Activated B cell treated with CpG ODN at 0.5 μM for 24 hours (primary cell): ENCODE measurements around the gene PTPN2. TPM values are rescaled to one million over a fixed set of nuclear protein-coding genes. Genes with fewer than 3 reads are reported as not detected.

Source experiments
- ATAC-seq: fragments of 200-7000 bp; cut with Tn5 transposase; one replicate; pipeline ENCODE4 v1.10.0; 2021; ENCODE audit warnings: low read depth, mild to moderate bottlenecking, moderate library complexity
- CTCF ChIA-PET: fragments of 350-600 bp; sonication (Branson Sonifier 250); formaldehyde crosslinking; loops from one replicate; lab custom pipeline; 2021; ENCODE audit warnings: antibody characterized with exemption; lab: Charles Lee
- POLR2A ChIA-PET: fragments of 350-600 bp; sonication (Branson Sonifier 250); formaldehyde crosslinking; loops from one replicate; lab custom pipeline; 2021; ENCODE audit warnings: antibody characterized with exemption; lab: Charles Lee
- DNase-seq: peaks from one replicate; pipeline ENCODE4 v3.0.0; 2022
- H3K27ac Mint-ChIP-seq: one replicate; pipeline ENCODE4 v1.8.0; 2020; ENCODE audit warnings: mixed read lengths
- H3K27me3 Mint-ChIP-seq: one replicate; pipeline ENCODE4 v1.8.0; 2021; ENCODE audit warnings: mixed read lengths
- H3K36me3 Mint-ChIP-seq: one replicate; pipeline ENCODE4 v1.8.0; 2021; ENCODE audit warnings: low read depth, mixed read lengths
- H3K4me1 Mint-ChIP-seq: one replicate; pipeline ENCODE4 v1.8.0; 2021; ENCODE audit warnings: mixed read lengths
- H3K4me3 Mint-ChIP-seq: one replicate; pipeline ENCODE4 v1.8.0; 2020; ENCODE audit warnings: mild to moderate bottlenecking, mixed read lengths
- H3K9me3 Mint-ChIP-seq: one replicate; pipeline ENCODE4 v1.8.0; 2020; ENCODE audit warnings: mixed read lengths
- intact Hi-C: fragments of 100-400 bp; cut with micrococcal nuclease; formaldehyde crosslinking; loops from one replicate; pipeline ENCODE4 v1.15.1; 2024
- total RNA-seq: library from RNA; stranded (reverse); gene quantifications from 2 replicates; pipeline ENCODE4 v1.2.3, GENCODE V29; 2022
- TF ChIP-seq, protein P1 (sequence below): fragments of 200-600 bp; IDR thresholded peaks from one replicate; pipeline ENCODE4 v1.8.0; 2022; ENCODE audit warnings: antibody characterized with exemption, mild to moderate bottlenecking

The PTPN2 gene
- total RNA-seq, 1 donor from 2014 or later: 76.5 TPM

- Mint-ChIP-seq H3K27ac (no peak overlapping the region), H3K36me3 (peaks cover 70% of the 10 kb centered on the region), H3K4me3 (no peak overlapping the region), H3K27me3 (no peaks in the 10 kb centered on the region), H3K9me3 (no peaks in the 10 kb centered on the region), H3K4me1 (no peaks in the 10 kb centered on the region)
- ATAC-seq: no peak
- TF ChIP-seq, protein P1, sequence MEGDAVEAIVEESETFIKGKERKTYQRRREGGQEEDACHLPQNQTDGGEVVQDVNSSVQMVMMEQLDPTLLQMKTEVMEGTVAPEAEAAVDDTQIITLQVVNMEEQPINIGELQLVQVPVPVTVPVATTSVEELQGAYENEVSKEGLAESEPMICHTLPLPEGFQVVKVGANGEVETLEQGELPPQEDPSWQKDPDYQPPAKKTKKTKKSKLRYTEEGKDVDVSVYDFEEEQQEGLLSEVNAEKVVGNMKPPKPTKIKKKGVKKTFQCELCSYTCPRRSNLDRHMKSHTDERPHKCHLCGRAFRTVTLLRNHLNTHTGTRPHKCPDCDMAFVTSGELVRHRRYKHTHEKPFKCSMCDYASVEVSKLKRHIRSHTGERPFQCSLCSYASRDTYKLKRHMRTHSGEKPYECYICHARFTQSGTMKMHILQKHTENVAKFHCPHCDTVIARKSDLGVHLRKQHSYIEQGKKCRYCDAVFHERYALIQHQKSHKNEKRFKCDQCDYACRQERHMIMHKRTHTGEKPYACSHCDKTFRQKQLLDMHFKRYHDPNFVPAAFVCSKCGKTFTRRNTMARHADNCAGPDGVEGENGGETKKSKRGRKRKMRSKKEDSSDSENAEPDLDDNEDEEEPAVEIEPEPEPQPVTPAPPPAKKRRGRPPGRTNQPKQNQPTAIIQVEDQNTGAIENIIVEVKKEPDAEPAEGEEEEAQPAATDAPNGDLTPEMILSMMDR: no peak
- POLR2A ChIA-PET: no interaction called here
- intact Hi-C loops: no loop called here
- DNase-seq: no peak
- CTCF ChIA-PET: no interaction called here
These were observed 67.6 kb downstream of the PTPN2 start for GRCh38 chr18:12816451-12816850.

DNA sequence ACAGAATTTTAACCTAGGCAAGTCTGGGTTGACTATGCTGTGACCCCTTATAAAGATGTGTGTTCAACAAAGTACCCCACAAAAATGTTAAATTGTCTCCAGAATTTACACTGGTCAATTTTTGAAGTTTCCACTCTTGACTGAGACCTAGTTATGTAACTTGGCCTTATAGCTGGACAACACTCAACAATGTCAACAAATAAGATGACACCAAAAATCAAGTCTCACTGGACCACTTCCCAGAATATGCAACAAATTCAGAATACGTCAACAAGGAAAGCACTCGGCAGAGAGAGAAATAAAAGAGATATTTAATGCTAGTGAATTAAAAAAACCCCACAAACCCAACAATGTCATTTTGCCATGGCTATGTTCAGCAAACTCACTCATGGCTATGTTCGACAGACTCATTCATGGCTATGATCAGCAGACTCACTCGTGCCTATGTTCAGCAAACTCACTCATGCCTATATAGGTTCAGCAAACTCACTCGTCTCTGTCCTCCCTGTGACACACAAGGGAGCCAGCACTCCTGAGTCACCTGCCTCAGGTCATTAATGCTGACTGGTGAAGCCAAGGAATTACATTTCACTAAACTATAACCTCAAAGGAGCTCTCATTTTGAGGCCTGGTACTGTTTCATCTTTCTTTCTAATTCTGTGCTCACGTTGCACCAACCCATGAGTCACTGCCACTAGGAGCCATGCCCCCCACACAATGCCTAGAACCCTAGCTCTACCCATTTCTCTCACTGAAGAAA is 72.7 kb downstream of the PTPN2 start:
- ChIA-PET CTCF (interaction anchor here (1.2 kb wide), 1 partner anchor 11 kb away, joined by 3 read pairs; no protein-coding TSS in a partner anchor), POLR2A (no interaction called here)
- H3K27me3 Mint-ChIP-seq: no peaks in the 10 kb centered on the region
- ATAC-seq: no peak
- no peak overlapping the region for H3K27ac Mint-ChIP-seq
- DNase-seq: no peak
- no peaks in the 10 kb centered on the region for H3K9me3 Mint-ChIP-seq
- no peaks in the 10 kb centered on the region for H3K4me1 Mint-ChIP-seq
- intact Hi-C loops: no loop called here
- TF ChIP-seq, protein P1: no peak
- H3K4me3 Mint-ChIP-seq: no peak overlapping the region
- peaks cover 80% of the 10 kb centered on the region for H3K36me3 Mint-ChIP-seq

- ChIA-PET CTCF (interaction anchor here (0.7 kb wide), 1 partner anchor 81 kb away, joined by 3 read pairs; no protein-coding TSS in a partner anchor), POLR2A (interaction anchor here (1.0 kb wide), 1 partner anchor 80 kb away, joined by 3 read pairs; no protein-coding TSS in a partner anchor)
- DNase-seq (no peak), ATAC-seq (no peak)
- H3K27ac Mint-ChIP-seq: no peak overlapping the region
- H3K4me3 Mint-ChIP-seq: no peak overlapping the region
- intact Hi-C loops: no loop called here
- H3K4me1 Mint-ChIP-seq: peaks cover 17% of the 10 kb centered on the region
- TF ChIP-seq, protein P1: no peak
- H3K27me3 Mint-ChIP-seq: no peaks in the 10 kb centered on the region
- peaks cover 68% of the 10 kb centered on the region for H3K36me3 Mint-ChIP-seq
- no peaks in the 10 kb centered on the region for H3K9me3 Mint-ChIP-seq
These were observed 80.7 kb downstream of the PTPN2 start for GRCh38 chr18:12803069-12803936.

GRCh38 chr18:12802538-12802937 is 81.5 kb downstream of the PTPN2 start:
- CTCF ChIA-PET: no interaction called here
- Mint-ChIP-seq H3K4me3 (no peak overlapping the region), H3K9me3 (no peaks in the 10 kb centered on the region), H3K4me1 (peaks cover 17% of the 10 kb centered on the region), H3K27me3 (no peaks in the 10 kb centered on the region), H3K27ac (no peak overlapping the region), H3K36me3 (peaks cover 72% of the 10 kb centered on the region)
- TF ChIP-seq, protein P1: no peak
- DNase-seq (no peak), ATAC-seq (no peak)
- intact Hi-C loops: no loop called here
- POLR2A ChIA-PET: no interaction called here

DNA sequence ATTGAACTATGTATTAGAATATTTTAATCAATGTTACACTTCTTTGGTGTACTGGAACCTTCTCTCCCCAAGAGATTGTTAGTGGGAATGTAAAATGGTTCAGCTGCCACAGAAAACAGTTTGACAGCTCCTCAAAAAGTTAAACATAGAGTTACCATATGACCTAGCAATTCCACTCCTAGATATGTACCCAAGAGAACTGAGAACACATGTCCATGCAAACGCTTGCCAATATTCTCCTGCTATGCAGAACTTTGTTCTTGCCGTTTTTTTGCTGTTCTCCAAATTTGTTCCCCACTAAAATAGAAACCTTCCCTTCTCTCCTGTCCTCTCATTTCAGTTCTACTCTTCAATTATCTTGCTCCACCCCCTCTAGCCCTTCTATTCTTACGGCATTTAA is 87.6 kb downstream of the PTPN2 start:
- Mint-ChIP-seq H3K4me3 (no peak overlapping the region), H3K27ac (no peak overlapping the region), H3K4me1 (no peaks in the 10 kb centered on the region), H3K36me3 (peaks cover 72% of the 10 kb centered on the region), H3K9me3 (no peaks in the 10 kb centered on the region), H3K27me3 (no peaks in the 10 kb centered on the region)
- TF ChIP-seq, protein P1: no peak
- ChIA-PET POLR2A (no interaction called here), CTCF (no interaction called here)
- no peak for ATAC-seq
- DNase-seq: no peak
- intact Hi-C loops: no loop called here
